GM12878 (cell line): Measurements from ENCODE around the gene TMEM19. TPM values are rescaled to one million over a fixed set of nuclear protein-coding genes. Genes with fewer than 3 reads are reported as not detected.

ENCODE experiments used
- ATAC-seq: fragments of 200-7000 bp; cut with Tn5 transposase; 3 replicates; pipeline ENCODE4 v1.9.1; 2020; ENCODE audit warnings: mild to moderate bottlenecking, moderate library complexity
- BruUV-seq: library from RNA; stranded (reverse); fragments of 400-500 nt; replicated peaks from 2 replicates; lab custom pipeline; 2021; lab: Mats Ljungman, UMichigan
- CTCF ChIA-PET: fragments of 300-600 bp; sonication (Branson Sonifier 250); formaldehyde crosslinking; extraction: SDS; loops from one replicate; lab custom pipeline; 2021; ENCODE audit warnings: inconsistent platforms; lab: Yijun Ruan, JAX
- POLR2A ChIA-PET: fragments of 350-600 bp; formaldehyde crosslinking; extraction: SDS; loops from one replicate; lab custom pipeline; 2021; ENCODE audit warnings: inconsistent platforms; lab: Charles Lee
- RAD21 ChIA-PET: fragments of 300-600 bp; sonication (Branson Sonifier 250); formaldehyde crosslinking; loops from one replicate; lab custom pipeline; 2023; ENCODE audit warnings: antibody characterized with exemption; ENCODE audit not compliant: unreplicated experiment; lab: Charles Lee
- SMC1A ChIA-PET: fragments of 300-600 bp; sonication (Branson Sonifier 250); formaldehyde crosslinking; loops from one replicate; lab custom pipeline; 2023; ENCODE audit not compliant: unreplicated experiment, uncharacterized antibody; lab: Charles Lee
- DNase-seq: peaks from one replicate; pipeline ENCODE4 v3.0.0-alpha.2; 2011; ENCODE audit warnings: low read depth, low spot score
- FAIRE-seq: peaks from 3 replicates; lab custom pipeline; 2011; peaks lifted over from hg19 to GRCh38; lab: Jason Lieb, UNC
- H2AFZ ChIP-seq: 2 replicates; pipeline ENCODE4 v1.6.0; 2011; ENCODE audit warnings: low read depth, low read length, control low read depth; ENCODE audit not compliant: control insufficient read depth
- H3K27ac ChIP-seq: 2 replicates; pipeline ENCODE4 v1.5.1; 2011; ENCODE audit warnings: control low read depth; ENCODE audit not compliant: control insufficient read depth, insufficient read depth
- H3K27me3 ChIP-seq, 2 experiments: replicated peaks in 1 of 2; 2 replicates each; pipeline versions ENCODE4 v1.6.0 to v1.6.1; 2011; ENCODE audit warnings: low read length in 1 of 2; ENCODE audit not compliant: control insufficient read depth in 2 of 2, insufficient read depth in 2 of 2
- H3K36me3 ChIP-seq, 2 experiments: 2 replicates each; pipeline ENCODE4 v1.5.1; 2011; ENCODE audit warnings: low read length in 1 of 2; ENCODE audit not compliant: control insufficient read depth in 2 of 2, insufficient read depth in 2 of 2
- H3K4me1 ChIP-seq: 2 replicates; pipeline ENCODE4 v1.6.1; 2011; ENCODE audit warnings: mild to moderate bottlenecking, low read length, moderate library complexity, mixed read lengths; ENCODE audit not compliant: control insufficient read depth, insufficient read depth
- H3K4me2 ChIP-seq: 2 replicates; pipeline ENCODE4 v1.6.0; 2011; ENCODE audit warnings: control low read depth; ENCODE audit not compliant: control insufficient read depth, insufficient read depth
- H3K4me3 ChIP-seq: fragments of 200-600 bp; sonication (generic); 2 replicates; pipeline ENCODE4 v1.5.1; 2016
- H3K79me2 ChIP-seq: 2 replicates; pipeline ENCODE4 v1.6.0; 2011; ENCODE audit warnings: low read length; ENCODE audit not compliant: control insufficient read depth, insufficient read depth
- H3K9ac ChIP-seq: 2 replicates; pipeline ENCODE4 v1.8.0; 2011; ENCODE audit warnings: low read length, control low read depth, mixed read lengths; ENCODE audit not compliant: control insufficient read depth, insufficient read depth
- H3K9me3 ChIP-seq: replicated peaks from 3 replicates; pipeline ENCODE4 v1.5.1; 2011; ENCODE audit warnings: mild to moderate bottlenecking, low read length; ENCODE audit not compliant: control insufficient read depth, insufficient read depth
- H4K20me1 ChIP-seq: 2 replicates; pipeline ENCODE4 v1.6.0; 2011; ENCODE audit not compliant: control insufficient read depth, insufficient read depth
- CBFB ChIP-seq: IDR thresholded peaks from 2 replicates; pipeline ENCODE4 v1.6.1; 2016; ENCODE audit warnings: antibody characterized with exemption, low read depth
- CBX3 ChIP-seq: fragments of 200-600 bp; sonication (generic); IDR thresholded peaks from 2 replicates; pipeline ENCODE4 v1.6.1; 2016; ENCODE audit warnings: low read depth, borderline replicate concordance
- CBX5 ChIP-seq: sonication (generic); IDR thresholded peaks from 2 replicates; pipeline ENCODE4 v1.6.1; 2016; ENCODE audit warnings: low read depth, moderate library complexity, mild to moderate bottlenecking, inconsistent platforms
- MYC ChIP-seq: IDR thresholded peaks from 2 replicates; pipeline ENCODE4 v1.6.1; 2011; ENCODE audit warnings: mild to moderate bottlenecking, low read length, moderate library complexity, inconsistent platforms; ENCODE audit not compliant: insufficient read depth, insufficient replicate concordance, insufficient read length, severe bottlenecking
- RAD21 ChIP-seq: IDR thresholded peaks from 2 replicates; pipeline ENCODE4 v1.6.1; 2011; ENCODE audit warnings: mild to moderate bottlenecking, low read depth, low read length, moderate library complexity; ENCODE audit not compliant: insufficient read depth
- YY1 ChIP-seq: IDR thresholded peaks from 2 replicates; pipeline ENCODE4 v1.6.1; 2011; ENCODE audit warnings: low read depth, mild to moderate bottlenecking, low read length
- WGBS: methylation state at CpG from one replicate; pipeline ENCODE4 v1.1.6; 2016; ENCODE audit warnings: low lambda C conversion rate; ENCODE audit not compliant: insufficient replicate concordance, insufficient coverage; ENCODE audit errors: missing lambda C conversion rate; 5-methylcytosine and 5-hydroxymethylcytosine counted together
- in situ Hi-C: fragments of 300-500 bp; cut with MboI; formaldehyde crosslinking; loops from 9 replicates; pipeline ENCODE4 v1.14.3; 2018; ENCODE audit warnings: mixed read lengths
- intact Hi-C: fragments of 100-400 bp; cut with micrococcal nuclease; formaldehyde crosslinking; loops from one replicate; pipeline ENCODE4 v1.14.2; 2022; ENCODE audit not compliant: unreplicated experiment
- polyA plus RNA-seq, 11 experiments: library from polyadenylated mRNA; depleted of rRNA in 4 of 11; unstranded in 6 of 11; stranded (reverse) in 5 of 11; fragments of >200 nt; fragmentation: Nextera tagmentation in 4 of 11; fragmentation: Illumina TruSeq in 1 of 11; extraction: Ambion mirVana in 4 of 11; extraction: Trizol in 1 of 11; gene quantifications; 1 replicate in 1 of 11; 2 replicates in 10 of 11; pipeline versions ENCODE4 v1.2.1 to v1.2.3, GENCODE V29; 2011 to 2016; ENCODE audit warnings: inconsistent platforms in 2 of 11, missing spikeins in 2 of 11, low read depth in 1 of 11
- total RNA-seq, 4 experiments: library from RNA; depleted of rRNA in 3 of 4; stranded (reverse); fragments of >200 nt in 3 of 4; fragmentation: Illumina TruSeq in 1 of 4; extraction: Trizol in 1 of 4; gene quantifications; 2 replicates each; pipeline versions ENCODE4 v1.2.1 to v1.2.3, GENCODE V29; 2013 to 2021
- TF ChIP-seq, protein P1 (sequence below): fragments of 450-650 bp; formaldehyde crosslinking; IDR thresholded peaks from 2 replicates; pipeline ENCODE4 v1.4.0; 2020; ENCODE audit warnings: mild to moderate bottlenecking, moderate library complexity

Gene TMEM19
- total and polyA plus RNA-seq, 10 of the 15 experiments (the other 5 are each of a cell fraction or from before 2014, with no cell fraction given): 26.7 to 54.9 (median 39.3) TPM

DNA sequence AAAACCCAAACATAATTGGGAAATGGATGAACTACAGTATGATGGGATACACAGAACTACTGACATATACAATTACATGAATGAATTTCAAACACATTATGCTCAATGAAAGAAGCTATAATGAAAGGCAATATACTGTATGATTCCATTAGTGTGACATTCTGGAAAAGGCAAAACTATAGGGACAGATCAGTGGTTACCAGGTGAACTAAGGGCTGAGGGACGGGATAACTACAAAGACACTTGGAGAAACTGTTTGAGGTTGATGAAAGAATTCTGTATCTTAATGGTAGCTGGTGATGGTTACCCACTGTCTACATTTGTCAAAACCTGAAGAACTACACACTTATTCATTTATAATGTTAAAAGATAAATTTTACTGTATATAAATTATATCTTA is 30.0 kb upstream of the TMEM19 start:
- Histone ChIP-seq H3K9ac (no peak overlapping the region), H3K27me3 (no peaks in the 10 kb centered on the region), H4K20me1 (no peaks in the 10 kb centered on the region), H3K4me1 (no peaks in the 10 kb centered on the region), H2AFZ (no peak overlapping the region), H3K36me3 (peaks cover 0 to 42% of the 10 kb centered on the region in 2 experiments; a peak in 2 of 4 replicates), H3K27ac (no peak overlapping the region), H3K79me2 (peaks cover 75% of the 10 kb centered on the region), H3K4me3 (peak overlapping the region; percentile 33; the same call in 1 of the 2 replicates), H3K9me3 (peaks cover 17% of the 10 kb centered on the region), H3K4me2 (peak overlapping the region; percentile 35; the same call in 1 of the 2 replicates)
- intact Hi-C loops (no loop called here), in situ Hi-C loops (no loop called here)
- WGBS: 100% methylated on average over 1 of the region's 1 CpG
- POLR2A ChIA-PET: interaction anchor here (0.8 kb wide), 1 partner anchor 8 kb away, joined by 3 read pairs; the partner anchor contains the start of genes THAP2 and ZFC3H1
- RAD21 ChIA-PET: interaction anchor here (0.8 kb wide), 1 partner anchor 92 kb away, joined by 5 read pairs; no protein-coding TSS in a partner anchor
- TF ChIP-seq YY1: no peak
- TF ChIP-seq RAD21: no peak
- TF ChIP-seq, protein P1, sequence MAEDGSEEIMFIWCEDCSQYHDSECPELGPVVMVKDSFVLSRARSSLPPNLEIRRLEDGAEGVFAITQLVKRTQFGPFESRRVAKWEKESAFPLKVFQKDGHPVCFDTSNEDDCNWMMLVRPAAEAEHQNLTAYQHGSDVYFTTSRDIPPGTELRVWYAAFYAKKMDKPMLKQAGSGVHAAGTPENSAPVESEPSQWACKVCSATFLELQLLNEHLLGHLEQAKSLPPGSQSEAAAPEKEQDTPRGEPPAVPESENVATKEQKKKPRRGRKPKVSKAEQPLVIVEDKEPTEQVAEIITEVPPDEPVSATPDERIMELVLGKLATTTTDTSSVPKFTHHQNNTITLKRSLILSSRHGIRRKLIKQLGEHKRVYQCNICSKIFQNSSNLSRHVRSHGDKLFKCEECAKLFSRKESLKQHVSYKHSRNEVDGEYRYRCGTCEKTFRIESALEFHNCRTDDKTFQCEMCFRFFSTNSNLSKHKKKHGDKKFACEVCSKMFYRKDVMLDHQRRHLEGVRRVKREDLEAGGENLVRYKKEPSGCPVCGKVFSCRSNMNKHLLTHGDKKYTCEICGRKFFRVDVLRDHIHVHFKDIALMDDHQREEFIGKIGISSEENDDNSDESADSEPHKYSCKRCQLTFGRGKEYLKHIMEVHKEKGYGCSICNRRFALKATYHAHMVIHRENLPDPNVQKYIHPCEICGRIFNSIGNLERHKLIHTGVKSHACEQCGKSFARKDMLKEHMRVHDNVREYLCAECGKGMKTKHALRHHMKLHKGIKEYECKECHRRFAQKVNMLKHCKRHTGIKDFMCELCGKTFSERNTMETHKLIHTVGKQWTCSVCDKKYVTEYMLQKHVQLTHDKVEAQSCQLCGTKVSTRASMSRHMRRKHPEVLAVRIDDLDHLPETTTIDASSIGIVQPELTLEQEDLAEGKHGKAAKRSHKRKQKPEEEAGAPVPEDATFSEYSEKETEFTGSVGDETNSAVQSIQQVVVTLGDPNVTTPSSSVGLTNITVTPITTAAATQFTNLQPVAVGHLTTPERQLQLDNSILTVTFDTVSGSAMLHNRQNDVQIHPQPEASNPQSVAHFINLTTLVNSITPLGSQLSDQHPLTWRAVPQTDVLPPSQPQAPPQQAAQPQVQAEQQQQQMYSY (CRISPR knock-in tag): no peak
- TF ChIP-seq CBFB: no peak
- no peak for TF ChIP-seq CBX3
- TF ChIP-seq CBX5: no peak
- TF ChIP-seq MYC: no peak
- DNase-seq: no peak
- FAIRE-seq: no peak
- CTCF ChIA-PET: interaction anchor here (1.0 to 2.4 kb wide), 4 partner anchors 20 to 239 kb away, joined by 3 to 8 read pairs (median 4); no protein-coding TSS in a partner anchor
- BruUV-seq: no TSS peak
- ATAC-seq: peak; percentile 13; the same call in 2 of the 3 replicates
- SMC1A ChIA-PET: interaction anchor here (1.5 kb wide), 1 partner anchor 26 kb away, joined by 3 read pairs; no protein-coding TSS in a partner anchor
